GM21529 (cell line): ENCODE results near the gene BTG1.

Experiments used
- ATAC-seq: cut with Tn5 transposase; IDR thresholded peaks from one replicate; pipeline ENCODE4 v1.9.1; 2021; ENCODE audit not compliant: unreplicated experiment

The BTG1 gene

DNA sequence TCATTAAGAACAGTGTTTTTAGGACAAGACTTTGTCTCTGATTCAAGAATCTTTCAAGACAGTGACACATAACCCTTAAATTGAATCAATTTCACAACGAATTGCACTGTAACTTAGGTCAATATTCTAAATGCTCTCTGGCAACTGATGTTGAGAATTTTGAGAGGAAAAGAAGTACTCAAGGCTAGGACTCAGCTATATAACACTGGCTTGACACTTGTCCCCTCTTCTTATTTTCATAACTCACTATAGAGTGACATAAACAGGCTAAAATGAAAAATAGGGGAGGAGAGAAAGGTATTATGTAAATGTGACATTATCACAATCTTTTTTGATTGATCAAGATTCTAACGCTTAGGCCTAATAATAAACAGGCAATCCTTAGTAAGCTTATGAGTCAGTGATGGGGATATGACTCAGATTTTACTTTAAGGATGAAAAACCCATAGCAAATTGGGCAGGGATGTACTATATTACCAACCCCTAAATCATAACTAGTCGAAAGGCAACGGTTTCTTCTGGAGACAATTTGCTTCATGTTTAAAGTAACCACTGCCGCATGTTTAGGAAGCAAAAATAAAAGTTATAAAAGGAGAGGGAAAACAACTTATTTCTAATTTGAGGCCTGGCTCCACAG is 10.9 kb downstream of the BTG1 start:
- no peak for ATAC-seq

DNA sequence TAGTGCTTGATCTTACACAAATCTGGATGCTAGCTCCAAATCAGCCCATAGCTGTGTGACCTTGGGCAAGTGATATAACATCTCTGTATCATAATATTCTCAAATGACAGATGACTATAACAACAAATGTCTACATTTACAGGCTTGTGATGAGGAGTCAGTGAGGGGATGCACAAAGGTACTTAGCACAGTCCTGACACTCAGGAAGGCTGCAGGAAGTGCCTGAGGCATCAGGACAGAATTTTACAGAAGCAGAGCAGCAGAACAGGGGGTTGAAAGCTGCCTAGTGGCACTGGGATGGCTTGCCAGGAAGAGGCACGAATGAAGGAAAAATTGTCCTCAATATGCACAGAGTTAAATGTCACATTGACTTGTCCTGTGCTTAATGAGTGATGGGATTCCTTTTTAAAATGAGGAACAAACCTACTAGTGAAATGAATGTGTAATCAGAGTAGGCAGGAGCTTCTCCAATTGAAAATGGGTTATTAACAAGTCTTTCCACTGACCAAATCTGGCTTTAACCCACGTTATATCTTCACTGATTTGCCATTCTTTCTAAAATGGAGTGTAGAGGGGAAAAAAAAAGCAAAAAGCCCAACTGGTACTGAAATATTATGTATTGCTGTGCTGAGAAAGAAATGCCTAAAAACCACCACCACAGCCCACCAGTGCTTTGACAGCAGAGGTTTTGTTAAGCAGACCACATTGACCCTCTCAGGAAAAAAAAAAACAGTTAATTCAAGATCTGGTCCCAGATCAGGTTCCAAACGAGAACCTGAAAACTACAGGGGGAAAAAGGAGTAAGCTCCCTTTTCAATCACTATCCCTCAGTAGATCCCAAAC is 11.6 kb downstream of the BTG1 start:
- ATAC-seq: peak; percentile 35

DNA sequence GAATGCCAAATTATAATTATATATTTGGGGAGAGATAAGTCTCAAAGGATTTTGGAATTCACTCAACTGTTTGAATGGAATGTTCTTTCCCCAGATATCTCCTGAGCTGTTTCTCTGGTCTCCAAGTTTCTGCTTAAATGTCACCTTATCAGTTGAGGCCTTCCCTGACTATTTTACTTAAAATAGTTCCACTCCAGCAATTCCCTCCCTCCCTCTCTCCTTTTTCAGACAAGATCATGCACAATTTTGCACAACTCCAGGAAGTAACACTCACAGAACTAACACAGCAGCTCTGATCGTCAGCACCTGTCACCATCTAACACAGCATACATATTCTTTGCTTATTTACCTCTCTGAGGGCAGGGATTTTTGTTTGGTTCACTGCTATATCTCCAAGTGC is 12.5 kb downstream of the BTG1 start:
- ATAC-seq: no peak

DNA sequence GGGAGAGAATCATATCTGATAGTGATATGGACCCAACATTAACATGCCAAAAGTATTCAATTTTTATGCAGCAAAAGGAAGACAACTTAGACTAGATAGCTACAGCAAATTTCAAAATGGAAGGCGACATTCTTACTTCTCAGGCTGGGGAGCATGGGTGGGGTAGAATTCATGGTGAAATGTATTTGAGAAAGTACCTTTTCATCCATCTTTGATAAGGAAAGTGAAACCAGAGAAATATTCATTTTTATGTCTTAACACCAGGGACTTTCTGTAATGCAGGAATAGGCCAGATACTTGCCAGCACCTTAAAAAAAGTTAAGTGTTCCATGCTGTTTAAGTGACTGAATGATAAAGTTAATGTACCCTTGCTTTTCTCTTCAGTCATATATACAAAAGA is 13.4 kb downstream of the BTG1 start:
- no peak for ATAC-seq

DNA sequence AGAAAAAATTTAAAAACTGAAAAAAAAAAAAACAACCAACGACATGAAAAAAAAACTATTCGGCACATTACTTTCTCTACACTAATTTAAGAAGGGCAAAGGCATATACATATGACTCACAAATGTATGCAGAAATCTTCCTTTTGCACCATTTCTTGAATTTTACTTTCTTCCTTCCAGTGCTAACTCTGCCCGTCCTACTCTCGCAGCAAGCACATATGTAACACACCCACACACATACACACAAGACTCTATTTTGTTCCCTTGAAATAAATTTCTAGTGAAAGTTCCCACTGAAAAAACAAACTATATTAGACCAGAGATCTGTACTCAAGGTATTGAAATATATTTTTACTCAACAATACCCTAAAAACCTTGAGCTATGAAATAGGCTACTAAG is 14.6 kb downstream of the BTG1 start:
- ATAC-seq: no peak

DNA sequence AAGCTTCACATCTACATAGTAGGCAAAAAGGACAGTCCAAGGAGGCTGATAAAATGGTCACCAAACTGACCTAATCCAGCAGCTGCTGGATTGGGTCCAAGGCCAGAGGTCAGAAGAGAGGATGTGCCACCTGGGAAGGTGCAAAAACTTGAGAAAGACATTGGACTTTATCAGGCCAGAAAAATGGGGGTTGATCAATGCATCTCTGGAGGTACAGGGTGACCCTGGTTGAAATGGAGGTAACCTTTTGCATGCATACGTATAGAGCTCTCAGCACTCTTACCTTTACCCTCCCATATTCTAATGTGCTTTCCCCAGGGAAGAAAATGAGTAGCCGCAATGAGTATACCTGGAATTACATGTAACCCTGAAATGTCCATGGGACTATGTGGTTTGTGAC is 16.0 kb downstream of the BTG1 start:
- ATAC-seq: no peak

DNA sequence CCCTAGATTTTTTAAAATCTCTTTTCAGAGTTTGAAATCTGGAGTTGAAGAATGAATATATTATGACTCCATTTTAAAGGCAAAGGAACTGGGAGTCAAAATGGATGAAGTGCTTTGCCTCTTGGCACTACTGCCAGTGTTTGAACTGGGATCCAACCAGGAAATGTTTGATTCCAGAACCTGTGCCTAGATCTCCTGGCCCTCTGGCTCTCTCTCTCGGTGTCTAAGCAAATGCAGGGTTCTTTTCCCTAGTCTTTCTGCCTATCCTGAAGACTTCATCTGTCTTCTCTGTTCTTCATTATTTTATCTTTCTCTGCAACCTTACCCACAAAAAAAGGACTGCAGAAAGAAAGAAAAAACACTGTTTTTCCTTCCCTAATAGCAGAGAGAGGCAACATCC is 17.0 kb downstream of the BTG1 start:
- ATAC-seq: no peak

DNA sequence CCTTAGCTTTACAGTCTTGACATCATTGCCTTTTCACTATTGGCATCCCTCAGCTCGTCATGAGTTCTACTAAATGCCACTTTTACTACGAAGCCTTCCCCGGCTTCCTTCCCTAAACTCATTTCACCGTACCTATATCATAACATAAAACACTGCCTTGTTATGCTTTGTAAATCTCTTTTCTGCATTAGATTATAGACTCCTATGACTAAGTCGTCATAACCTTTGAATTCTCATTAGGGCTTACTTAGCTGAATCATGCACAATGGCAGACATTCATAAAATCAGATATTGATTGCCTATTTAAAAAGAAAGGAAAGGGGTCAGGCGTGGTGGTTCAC is 21.0 kb downstream of the BTG1 start:
- ATAC-seq: peak; percentile 23

DNA sequence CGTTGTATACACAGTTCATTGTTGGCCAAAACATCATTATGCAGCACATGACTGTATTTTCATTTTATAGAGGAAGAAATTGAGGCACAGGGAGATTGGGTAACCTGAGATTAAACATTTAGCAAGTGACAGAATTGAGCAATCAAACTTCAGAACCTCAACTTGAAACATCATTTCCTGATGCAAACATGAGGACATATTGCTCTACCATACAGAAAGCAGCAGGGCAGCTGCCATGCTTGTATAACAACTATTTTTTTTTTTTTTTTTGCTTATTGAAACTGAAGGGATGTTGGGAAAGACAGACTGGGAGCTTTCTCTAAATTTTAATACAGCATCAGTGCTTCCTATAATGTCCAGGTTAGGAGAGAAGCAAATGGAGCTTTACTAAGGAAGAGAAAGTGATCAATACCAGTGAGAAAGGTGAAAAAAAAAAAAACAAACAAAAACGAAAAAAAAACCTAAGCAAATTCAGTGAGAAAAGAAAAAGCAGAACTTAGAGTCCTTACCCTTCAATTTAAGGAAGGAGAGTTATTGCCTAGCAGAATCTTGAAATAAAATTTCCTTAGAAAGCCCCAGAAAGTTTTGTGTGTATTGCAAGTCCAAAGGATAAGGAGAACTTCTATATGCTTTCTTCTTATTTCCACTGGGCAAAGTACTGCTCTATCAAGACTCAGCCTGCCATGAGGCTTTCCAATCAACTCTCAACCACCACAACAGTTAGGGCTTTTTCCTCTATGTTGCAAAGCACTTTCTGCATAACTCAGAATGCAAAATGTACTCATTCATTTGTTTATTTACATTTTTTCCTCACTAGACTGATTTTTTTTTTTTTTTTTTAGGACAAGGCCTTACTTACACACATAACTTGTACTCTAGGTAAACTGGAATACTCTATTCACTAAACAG is 21.6 kb downstream of the BTG1 start:
- peak; percentile 40 for ATAC-seq

DNA sequence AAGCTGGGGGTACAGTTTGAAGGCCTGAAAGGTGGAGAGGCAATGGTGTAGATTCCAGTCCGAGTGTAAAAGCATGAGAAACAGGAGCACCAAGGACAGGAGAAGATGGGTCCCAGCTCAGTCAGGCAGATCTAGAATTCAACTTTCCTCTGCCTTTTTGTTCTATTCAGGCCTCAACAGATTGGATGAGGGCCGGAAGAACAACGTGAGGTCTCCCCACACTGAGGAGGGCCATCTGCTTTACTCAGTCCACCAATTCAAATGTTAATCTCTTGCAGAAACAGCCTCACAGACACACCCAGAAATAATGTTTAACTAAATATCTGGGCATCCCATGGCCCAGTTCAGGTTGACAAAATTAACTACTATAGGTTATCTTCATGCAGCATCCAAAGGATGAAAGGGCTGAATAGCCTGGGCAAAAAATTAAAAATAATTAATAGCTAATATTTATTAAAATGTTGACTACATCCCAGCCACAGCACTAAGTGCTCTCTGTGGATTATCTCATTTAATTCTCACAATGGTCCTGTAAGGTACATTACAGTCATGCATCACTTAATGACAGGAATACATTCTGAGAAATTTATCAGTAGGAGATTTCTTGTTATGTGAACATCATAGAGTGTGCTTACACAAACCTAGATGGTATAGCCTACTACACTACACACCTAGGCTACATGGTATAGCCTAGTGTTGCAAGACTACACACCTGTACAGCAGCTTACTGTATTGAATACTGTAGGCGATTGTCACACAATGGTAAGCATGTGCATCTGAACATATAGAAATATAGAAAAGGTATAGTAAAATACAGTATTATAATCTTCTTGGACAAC is 22.5 kb downstream of the BTG1 start:
- no peak for ATAC-seq

DNA sequence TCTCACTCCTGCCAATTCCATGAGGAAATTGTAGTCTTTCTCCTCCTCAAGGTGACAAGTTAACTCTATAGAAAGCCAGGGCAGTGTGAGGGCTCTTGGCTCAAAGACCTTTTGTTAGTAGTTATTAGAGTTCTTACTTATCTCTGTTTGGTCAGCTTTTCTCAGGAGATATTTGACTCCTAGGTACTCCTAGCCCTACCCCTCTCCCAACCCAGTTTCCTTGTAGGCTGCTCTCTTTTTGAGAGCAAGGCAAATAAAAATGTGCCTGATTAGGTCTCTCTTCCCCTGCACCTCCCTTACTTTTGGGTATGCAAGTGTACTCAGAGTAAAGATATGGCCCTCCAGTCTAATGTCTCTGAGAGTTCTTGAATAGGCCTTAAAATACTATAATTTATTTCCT is 23.8 kb downstream of the BTG1 start:
- no peak for ATAC-seq

DNA sequence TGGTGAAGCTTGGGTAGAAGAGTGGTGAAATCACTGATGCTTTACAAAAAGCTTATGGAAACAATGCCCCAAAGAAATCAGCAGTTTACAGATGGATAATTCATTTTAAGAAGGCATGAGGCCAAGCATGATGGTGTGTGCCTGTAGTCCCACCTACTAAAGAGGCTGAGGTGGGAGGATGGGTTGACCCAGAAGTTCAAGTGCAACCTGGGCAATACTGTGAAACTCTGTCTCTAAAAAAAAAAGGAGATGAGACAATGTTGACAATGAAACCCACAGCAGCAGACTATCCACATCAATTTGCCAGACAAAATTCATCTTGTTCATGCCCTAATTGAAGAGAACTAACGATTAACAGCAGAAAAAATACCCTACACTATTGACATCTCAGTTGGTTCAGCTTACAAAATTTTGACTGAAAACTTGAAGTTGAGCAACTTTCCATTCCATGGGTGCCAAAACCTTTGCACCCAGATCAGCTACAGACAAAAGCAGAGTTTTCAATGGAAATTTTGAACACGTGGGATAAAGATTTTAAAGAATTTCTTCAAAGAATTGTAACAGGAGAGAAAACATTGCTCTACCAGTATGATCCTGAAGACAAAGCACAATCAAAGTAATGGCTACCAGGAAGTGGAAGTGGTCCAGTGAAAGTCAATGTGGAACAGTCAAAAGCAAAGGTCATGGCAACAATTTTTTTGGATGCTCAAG is 26.7 kb downstream of the BTG1 start:
- no peak for ATAC-seq

DNA sequence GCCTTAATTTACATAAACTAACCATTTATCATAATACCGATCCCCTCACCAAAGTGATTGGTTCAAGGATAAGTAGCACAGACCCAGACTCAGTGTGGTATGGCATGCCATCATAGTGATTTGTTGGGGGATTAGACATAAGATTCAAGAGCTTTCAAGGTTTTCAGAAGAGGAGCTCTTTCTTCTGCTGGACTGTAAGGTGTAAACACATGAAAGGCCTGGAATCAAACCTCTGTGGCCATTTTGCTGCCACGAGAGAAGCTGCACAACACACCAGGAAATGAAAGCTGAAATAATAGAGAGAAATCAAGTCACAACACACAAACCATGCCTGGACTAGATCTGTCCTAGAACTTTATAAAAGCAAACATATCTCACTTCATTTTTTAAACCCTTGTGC is 30.8 kb downstream of the BTG1 start:
- ATAC-seq: no peak

DNA sequence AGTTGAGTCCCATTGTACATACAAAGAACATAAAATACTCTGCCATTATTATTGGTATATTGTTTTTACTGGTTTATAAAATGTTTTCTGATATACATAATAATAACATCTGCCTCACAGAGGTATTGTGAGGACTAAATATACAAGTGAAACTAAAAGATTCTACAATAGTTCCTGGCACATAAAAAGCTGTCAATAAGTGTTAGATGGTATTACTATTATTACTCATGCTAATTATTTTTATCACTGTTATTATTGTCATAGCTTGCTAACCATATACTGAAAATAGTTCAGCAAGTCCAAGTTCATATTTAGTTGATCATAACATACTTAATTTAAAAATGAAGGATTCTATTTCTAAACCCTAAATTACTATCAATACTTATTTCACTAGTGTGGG is 34.4 kb downstream of the BTG1 start:
- ATAC-seq: peak; percentile 77

DNA sequence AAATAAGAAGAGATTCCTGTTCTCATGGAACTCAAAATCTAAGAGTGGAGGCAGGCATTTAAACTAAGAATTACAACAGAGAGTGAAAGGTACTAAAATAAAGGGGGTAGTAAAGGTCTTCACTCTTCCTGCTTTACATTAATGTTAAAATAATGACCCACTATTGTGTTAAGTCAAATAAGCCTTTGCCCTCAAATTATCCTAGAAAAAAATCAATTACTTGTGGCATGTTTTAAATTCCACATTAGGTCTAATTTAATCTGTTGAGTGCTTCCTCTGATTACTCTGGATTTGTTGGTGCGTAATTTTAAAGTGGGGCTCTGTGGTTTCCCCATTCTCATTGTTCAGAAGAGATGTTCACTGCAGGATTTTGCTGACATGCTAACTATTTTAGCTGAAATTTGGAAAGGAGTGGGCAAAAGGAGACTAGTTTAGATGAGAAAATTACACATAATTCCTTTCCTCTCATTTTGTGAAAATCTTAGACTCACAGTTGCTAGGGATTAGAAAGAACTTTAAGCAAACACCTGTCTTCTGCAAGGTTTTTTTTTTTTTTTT is 35.5 kb downstream of the BTG1 start:
- ATAC-seq: no peak

DNA sequence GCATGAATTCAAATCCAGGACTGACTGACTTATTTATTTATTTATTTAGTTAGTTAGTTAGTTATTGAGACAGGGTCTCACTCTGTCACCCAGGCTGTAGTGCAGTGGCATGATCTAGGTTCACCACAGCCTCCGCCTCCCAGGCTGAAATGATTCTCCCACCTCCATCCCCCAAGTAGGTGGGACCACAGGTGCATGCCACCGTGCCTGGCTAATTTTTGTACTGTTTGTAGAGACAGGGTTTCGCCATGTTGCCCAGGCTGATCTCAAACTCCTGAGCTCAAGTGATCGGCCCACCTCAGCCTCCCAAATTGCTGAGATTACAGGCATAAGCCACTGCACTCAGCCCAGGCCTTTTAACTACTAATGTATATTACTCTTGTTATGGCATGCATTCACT is 36.0 kb downstream of the BTG1 start:
- no peak for ATAC-seq

DNA sequence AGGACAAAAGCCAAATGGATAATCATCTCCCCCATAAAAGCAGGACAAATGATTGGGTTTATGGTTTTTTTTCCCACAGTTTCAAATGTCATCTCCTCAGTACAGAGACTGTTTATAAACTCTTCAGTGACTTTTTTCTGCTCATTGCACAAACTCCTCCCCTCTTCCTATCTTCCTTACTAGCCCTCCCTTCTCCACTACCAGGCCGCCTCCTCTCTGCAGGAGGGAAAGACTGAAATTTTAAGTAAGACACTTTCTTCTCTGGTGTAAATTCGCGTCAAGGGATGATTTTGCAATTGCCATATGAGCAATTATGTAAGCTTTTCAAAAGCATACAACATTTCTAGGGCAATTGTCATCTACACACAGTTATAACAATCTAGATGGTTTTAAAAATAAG is 37.0 kb downstream of the BTG1 start:
- no peak for ATAC-seq

DNA sequence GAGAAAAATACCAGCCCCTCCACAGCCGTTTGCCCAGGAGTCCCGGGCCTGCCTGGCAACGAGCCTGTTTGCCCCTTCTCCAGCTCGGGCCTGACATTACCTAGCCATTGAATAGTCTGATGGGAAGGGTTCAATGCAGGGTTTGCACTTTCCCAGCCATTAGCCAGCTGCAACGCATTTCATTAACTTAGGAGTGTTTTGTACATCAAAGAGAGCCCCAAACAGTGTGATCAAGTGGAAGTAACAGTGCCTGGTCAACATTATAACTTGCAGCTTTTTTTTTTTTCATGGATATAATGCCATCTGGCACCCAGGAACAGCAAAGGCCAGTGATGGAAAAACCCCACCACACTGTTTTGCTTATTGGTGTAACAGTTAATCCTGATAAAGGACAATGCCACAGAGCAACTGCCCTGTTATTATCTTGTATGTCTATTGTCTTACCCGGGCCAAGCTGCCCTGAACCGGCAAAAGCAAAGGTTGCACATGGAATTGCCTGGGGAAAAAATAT is 38.0 kb downstream of the BTG1 start:
- ATAC-seq: no peak

DNA sequence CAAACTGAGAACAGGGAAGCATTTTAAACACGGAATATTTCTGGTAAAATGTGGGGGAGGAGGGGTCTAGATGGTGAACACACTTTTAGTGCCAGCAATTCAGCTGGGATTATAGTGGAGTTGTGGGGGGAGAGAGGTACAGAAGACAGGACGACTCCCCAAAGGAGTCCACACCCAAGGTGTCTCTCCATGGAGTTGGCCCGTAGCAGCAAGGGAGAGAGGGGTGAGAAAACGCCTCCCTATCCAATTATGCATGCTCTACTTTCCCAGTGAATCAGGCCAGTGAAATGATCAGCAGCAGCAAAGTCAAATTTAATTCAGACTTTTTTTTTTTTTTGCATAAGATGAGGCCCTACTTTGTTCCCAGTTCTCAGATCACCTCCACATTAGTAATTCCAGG is 38.6 kb downstream of the BTG1 start:
- ATAC-seq: no peak

DNA sequence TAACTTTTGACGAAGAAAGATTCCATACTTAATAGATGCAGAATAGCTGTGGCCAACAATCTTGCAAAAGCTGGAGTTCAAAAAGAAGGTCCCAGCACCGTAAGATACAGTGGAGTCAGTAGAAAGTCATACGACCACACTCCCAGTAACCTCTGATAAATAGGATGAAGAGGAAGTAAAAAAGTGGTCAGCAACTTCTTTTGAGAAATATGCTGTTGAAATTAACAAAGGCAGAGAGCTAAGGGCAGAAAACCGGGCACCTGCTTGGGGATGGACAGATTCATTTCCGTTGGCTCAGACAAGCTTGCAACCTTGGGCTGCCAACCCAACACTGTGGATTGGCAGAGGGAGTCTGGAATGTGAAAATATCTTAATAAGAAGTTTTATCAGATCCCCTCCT is 40.0 kb downstream of the BTG1 start:
- no peak for ATAC-seq
